Activated CD4-positive, CD25-positive, alpha-beta regulatory T cell treated with anti-CD3 and anti-CD28 coated beads, Interleukin-2, amount 50 U/mL, for 72 hours (primary cell): ENCODE data around the gene CDH13.

ENCODE experiments used
- DNase-seq: peaks from one replicate; pipeline ENCODE4 v3.0.0; 2021

The CDH13 gene

DNA sequence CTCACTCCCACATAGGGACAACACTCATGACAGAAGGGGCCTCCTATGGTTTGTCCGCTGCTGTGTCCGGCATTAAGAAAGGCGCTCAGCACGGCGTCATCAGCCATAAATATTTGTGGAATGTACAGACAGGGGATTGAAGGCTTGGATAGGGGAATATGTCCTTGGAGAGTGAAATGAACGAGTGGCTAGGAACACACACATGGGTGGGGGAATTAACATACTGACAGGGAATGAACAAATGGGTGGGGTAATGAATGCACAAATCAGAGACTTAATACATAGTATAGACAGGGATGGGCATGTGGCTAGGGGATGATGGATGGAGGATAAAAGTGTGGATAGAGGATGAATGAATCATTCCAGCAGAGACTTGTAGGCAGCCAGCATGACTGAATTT, 1027.0 kb downstream of the CDH13 start:
- no peak for DNase-seq

- DNase-seq = no peak
Measured at GRCh38 chr16:83660282-83660681, 1033.5 kb downstream of the CDH13 start.

- no peak for DNase-seq
Measured at GRCh38 chr16:83661656-83662055, 1034.9 kb downstream of the CDH13 start.

GRCh38 chr16:83666449-83666848, 1039.7 kb downstream of the CDH13 start:
- no peak for DNase-seq

DNA sequence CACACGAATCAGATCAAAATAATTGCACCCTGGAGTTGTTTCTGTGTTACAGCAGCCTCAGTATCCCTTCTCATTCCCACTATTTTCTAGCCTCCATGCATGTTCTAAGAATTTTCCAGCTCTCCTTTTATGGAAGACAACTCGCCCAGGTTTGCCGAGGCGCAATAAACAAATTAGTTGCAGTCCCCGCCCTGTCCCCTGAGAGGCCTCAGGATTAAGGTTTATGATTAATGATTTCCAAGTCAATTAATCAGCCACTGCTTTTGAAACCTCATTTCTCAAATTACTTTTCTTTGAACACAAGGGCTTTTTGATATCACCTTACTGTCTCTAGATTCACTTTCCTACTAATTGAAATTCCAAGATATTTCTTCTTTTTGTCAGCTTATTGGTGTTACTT, 1042.7 kb downstream of the CDH13 start:
- no peak for DNase-seq

DNA sequence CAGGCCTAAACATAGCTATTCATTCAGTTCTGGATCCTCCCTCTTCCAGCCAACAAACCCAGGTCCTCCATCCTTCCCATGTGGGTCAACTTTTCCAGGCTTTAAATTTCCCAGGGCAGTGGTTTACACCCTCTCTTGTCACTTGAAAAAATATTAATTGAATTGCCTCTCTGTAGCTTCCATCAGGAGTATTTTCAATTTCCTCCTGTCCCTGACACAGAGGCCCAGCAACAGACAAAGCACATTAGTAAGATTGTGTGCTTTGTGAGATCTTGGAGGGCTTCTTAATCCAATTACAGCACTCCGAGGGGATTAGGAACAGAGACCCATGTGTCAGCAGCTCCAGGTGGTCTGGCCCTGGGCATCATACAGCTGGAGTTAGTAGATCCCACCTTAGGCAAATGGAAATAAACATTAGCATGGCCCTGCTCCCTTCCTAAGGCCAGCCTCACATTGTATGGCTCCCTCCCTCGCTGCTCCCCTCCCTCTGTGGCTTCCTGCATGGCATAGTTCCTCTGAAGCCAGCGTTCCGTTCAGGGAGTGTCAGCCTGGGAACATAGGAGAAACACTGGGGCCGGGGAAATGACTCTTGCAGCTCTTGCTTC, 1048.3 kb downstream of the CDH13 start:
- DNase-seq = no peak

GRCh38 chr16:83676086-83676485, 1049.3 kb downstream of the CDH13 start:
- no peak for DNase-seq

DNA sequence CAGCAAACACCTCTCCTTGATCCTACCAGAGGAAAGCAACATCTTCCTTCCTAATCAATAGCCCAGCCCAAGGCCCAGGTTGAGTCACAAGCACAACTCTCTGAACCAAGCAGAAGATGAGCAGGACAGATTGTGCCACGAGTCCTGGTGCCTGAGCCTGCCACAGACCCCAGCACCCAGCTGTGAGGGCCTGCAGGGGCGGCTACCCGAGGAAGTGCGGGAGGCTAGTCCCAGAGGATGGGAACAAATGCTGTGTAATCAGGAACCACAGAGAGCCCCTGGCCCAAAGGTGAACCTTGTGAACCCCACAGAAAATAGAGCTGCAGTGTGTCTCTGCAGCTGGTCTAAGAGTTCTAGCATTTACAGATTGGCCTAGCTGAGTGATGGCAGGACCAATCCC, 1054.2 kb downstream of the CDH13 start:
- DNase-seq = no peak

DNA sequence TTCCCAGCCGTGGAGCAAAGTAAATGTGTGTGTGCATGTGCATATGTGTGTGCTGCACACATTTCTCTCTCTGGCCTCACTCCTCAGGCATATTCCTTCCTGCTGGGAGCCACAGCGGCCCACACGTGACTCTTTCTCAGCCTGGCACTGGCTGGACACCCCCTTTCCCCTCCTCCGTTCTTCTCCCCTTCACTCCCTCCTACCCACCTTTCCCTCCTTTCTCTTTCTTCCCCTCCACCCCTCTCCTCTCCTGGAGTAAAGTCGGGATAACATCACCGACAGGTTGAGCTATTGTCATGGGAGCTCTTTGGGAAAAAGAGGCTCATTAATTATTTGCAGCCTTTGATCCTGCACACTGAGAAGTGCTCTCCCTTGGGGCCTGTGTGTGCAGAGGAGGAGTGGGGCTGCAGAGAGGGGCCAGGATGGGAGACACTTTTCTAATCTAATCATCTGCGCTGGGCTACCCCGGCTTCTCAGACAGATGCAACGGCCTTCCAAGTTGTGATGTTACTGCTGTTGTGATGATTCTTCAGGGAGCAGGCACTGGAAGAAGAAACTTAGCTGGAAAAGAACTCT, 1054.7 kb downstream of the CDH13 start:
- no peak for DNase-seq

DNA sequence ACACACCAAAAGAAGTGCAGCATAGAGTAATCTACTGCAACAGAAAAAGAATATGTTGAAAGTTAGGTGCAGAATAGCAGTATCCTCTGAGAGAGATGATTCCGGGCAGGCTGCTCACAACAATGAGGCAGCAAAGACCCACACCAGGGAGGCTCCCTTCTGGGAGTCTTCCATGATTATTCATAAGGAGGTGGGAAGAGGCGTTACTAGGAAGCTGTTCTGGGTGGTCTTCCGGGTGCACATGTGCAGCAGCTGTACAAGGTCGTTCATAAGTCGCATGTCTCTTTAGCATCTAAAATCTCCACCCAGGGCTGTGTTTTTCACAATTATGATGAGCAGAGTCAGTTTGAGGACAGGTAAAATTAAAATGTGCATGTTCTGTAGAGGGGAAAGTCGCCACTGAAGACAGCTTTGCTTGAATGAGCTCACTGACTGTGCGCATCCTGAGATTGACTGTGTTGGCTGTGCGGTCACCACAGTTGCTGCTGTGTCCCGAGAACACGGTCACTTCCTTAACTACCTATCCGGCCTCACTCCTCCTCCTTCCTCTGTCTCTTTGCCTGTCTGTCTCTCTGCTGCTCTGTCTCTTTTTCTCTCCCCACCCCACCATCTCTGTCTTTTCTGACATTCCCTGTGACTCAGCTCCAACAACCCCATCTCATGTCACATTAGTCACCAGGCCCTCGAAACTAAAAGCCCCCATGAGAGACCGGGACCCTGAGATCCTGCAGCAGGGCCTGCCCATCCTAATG, 1055.5 kb downstream of the CDH13 start:
- no peak for DNase-seq

- DNase-seq = no peak
Measured at GRCh38 chr16:83682868-83683235, 1056.1 kb downstream of the CDH13 start.

GRCh38 chr16:83685615-83686165, 1058.9 kb downstream of the CDH13 start:
- DNase-seq = no peak

DNA sequence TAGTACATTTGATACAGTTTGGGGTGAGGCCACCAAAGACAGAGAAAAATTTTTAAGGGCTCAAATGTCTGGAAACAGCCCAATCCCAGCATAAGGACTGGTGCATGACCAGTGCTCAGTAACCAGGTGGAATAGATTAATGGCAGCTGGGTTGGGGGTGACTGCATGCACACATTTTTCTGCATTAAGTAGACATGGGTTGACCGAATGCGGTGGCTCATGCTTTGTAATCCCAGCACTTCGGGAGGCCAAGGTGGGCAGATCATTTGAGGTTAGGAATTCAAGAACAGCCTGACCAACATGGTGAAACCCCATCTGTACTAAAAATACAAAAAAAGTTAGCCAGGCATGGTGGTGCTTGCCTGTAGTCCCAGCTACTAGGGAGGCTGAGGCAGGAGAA, 1060.0 kb downstream of the CDH13 start:
- no peak for DNase-seq

DNA sequence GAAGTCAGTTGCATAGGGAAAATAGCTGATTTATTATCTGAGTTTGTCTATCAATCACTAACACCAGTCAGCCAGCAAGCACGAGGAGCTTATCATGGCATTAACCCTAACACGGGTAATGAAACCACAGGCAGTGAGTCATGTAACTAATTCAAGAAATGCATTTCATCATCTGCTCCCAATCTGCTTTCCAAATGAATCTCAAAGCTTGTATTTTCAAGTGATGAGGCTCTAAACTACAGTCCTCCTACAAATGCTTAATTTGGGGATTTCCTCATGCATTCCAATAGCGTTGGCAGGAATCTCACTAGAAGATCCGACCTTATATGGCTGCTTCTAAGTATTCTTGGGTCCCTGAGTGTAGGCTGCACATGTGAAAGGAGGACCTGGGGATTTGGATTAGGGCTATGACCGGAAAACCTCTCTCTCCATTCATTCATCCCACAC, 1062.6 kb downstream of the CDH13 start:
- DNase-seq = no peak

DNA sequence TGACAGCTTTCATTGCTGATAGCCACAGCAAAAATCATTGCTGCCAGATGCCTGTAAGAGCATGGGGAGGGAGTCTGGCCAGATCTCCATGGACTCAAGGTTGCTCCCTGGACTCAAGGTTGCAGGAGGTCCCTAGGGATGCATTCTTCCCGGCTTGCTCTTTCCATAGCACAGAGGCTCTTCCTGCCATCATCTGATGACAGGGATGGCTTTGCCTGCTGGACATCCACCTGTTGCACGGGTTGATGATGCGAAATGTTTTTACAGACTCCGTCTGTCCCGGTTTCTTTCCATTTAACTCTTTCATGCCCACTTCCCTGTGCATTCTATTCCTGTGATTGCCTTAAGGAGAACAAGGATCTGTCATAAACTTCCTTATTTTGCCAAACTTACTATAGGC, 1065.5 kb downstream of the CDH13 start:
- DNase-seq = no peak

DNA sequence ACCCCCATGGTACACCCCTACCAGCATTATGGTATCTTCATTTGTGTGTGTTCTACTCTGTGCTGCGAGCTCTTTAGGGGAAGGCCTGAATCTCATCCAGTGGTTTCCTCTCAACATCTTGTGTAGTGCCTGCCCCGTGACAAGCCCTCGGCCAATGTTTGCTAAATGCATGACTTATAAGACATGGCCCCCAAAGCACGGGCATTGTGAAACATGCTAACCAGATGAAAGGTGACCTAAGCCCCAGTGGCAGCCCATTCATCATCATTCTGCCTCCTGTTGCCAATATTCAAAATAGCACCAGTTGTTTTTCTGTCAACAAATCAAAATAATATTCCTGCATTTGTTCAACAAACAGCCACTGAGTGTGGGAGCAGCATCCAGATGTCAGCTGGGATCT, 1072.2 kb downstream of the CDH13 start:
- DNase-seq = no peak

- DNase-seq = no peak
Measured at GRCh38 chr16:83699817-83700216, 1073.0 kb downstream of the CDH13 start.

- DNase-seq = no peak
Measured at GRCh38 chr16:83700918-83701317, 1074.1 kb downstream of the CDH13 start.

DNA sequence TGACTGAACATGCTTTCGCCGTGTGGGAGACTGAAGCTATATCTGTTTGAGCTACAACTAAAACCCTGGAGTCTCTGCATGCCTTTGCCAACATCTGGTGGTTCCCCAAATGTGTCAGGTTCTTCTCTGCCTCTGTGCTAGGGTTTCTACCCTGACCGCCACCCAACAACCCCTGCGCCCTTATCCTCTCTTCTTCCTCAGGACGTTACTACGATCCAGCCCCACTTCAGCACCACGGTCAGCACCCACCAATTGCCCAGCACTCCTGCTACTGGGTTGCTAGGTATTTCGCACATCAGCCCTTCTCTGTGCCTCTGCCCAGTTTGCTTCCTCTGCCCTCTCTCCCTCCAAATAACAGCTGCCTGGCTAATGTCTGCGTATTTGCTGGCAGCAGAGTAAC, 1074.7 kb downstream of the CDH13 start:
- no peak for DNase-seq

DNA sequence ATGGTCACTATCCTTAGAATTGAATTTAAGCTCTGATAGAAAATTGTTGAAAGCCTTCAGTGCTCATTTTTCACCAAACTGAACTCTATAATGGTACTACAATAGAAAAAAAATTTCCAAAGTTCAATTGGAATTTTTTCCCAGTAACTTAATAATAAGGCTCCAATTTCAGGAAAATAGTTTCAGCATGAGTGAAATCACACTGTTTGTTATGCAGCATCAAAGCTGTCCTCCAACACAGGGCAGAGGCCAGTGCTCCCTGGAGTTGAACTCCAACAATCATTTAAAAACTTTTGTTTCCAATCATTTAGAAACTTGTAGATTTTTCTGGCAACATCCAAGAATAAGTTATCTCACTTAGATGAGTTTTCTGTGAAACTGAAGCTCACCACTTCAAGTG, 1077.9 kb downstream of the CDH13 start:
- DNase-seq = no peak

DNA sequence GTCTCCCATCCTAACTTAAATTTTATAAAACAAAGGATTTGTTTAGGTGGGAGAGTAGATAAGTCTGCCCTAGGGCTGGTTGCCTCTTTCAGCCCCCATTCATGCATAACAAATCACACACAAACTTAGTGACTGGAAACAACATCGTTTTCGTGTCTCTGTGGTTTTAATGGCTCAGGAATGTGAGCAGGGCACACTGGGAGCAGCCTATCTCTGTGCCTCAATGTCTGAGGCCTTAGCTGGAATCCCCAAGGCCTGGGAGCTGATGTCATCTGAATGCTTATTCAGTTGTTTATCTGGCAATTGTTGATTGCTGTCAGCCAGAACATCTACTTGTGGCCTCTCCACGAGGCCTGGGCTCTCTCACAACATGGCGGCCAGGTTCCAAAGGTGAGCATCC, 1079.1 kb downstream of the CDH13 start:
- no peak for DNase-seq

DNA sequence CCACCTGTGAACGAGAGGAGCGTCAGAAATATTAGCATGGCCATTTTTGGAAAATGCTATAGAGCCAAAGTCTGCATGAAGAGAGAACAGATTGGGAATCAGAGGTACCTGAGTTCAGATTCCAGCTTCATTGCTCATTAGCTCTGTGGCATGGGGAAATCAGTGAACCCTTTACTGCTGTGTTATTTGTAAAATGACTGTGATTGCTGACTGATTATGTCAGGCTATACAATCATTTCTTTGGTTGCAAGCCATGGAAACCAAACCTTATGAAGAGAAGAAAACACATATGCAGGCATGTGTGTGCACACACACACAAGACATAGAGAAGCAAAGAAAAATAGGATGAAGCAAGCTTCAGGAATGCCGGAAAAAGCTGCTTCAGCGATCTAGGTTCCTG, 1079.6 kb downstream of the CDH13 start:
- no peak for DNase-seq

DNA sequence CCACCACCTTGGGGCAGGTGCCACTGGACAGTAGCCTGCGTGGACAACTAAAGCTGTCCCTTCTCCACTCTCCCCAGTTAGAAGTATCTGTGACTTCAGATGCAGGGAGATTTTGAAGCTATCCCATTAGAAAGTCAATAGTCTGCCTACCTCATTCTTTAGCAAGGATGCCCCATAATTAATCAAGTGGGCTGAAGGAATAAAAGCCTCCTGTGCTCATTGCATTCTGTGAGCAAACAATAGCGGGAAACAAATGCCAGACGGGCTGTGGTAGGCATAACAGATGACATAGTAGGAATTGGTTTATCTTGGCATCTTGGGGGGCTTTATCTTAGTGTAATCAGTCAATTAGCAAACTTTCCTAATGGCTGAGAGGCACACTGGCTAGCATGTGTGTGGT, 1084.3 kb downstream of the CDH13 start:
- DNase-seq = no peak

DNA sequence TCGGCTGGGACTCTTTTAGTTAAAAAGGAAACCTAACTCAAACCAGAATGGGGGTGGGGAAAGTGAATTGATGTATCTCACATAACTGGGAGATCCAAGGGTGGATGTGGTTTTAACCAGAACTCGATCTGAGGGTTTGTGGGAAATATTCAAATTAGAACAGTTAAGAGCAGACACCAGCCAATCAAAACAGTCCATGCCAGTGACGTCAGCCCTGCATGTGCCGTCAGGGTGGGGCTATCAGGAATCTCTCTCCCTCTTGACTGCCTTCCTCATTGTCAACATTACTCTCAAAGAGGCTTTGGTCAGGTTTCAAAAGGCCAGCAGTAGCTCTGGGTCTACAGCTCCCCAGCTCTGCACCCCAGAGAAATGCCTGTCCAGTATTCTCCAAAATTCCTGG, 1086.8 kb downstream of the CDH13 start:
- no peak for DNase-seq
